GM18873 (cell line): ENCODE data around the gene TSGA10IP.

ENCODE experiments used
- ATAC-seq: cut with Tn5 transposase; IDR thresholded peaks from one replicate; pipeline ENCODE4 v1.9.1; 2021; ENCODE audit warnings: mild to moderate bottlenecking, moderate library complexity, moderate number of reproducible peaks; ENCODE audit not compliant: unreplicated experiment, low FRiP score

TSGA10IP gene

GRCh38 chr11:66003291-66003690 is 58.0 kb downstream of the TSGA10IP start:
- ATAC-seq, result no peak

GRCh38 chr11:66004186-66004585 is 58.9 kb downstream of the TSGA10IP start:
- no peak for ATAC-seq

GRCh38 chr11:66006134-66006890 is 61.0 kb downstream of the TSGA10IP start:
- no peak for ATAC-seq

GRCh38 chr11:66006891-66007176 is 61.6 kb downstream of the TSGA10IP start:
- no peak for ATAC-seq

- ATAC-seq, result no peak
Measured at GRCh38 chr11:66007201-66007634, 61.9 kb downstream of the TSGA10IP start.

GRCh38 chr11:66008095-66008467 is 62.8 kb downstream of the TSGA10IP start:
- no peak for ATAC-seq

GRCh38 chr11:66008468-66009101 is 63.3 kb downstream of the TSGA10IP start:
- ATAC-seq, result no peak
